ENCODE data around the gene BLOC1S4.

GRCh38 chr4:6688879-6689505, 27.0 kb upstream of the BLOC1S4 start:
- TF ChIP-seq CTCF (IDR thresholded peaks at IDR 0.05) = no peak
- TF ChIP-seq POLR2A (IDR thresholded peaks at IDR 0.05) = no peak
